ENCODE measurements around the gene INTS15.

GRCh38 chr7:6551016-6551511 is 38.8 kb upstream of the INTS15 start, which contains the start of gene GRID2IP:
- TF ChIP-seq EP300 (IDR thresholded peaks at IDR 0.05) (no peak), CTCF (IDR thresholded peaks at IDR 0.05) (no peak), POLR2A (IDR thresholded peaks at IDR 0.05) (no peak)

Data from tibial nerve (tissue), 4 donors.